GM13977 (cell line): ENCODE results near the gene GSK3A.

Experiments
- DNase-seq: peaks from one replicate; pipeline ENCODE4 v3.0.0; 2012; ENCODE audit warnings: low spot score
- in situ Hi-C: fragments of 300-500 bp; cut with MboI; formaldehyde crosslinking; loops from one replicate; pipeline ENCODE4 v1.12.0; 2022; ENCODE audit warnings: low sequenced_read_pairs, low pct_unique_long_range_greater_than_20kb, mixed read lengths, inconsistent platforms; ENCODE audit not compliant: unreplicated experiment
- TF ChIP-seq, protein P1 (sequence below): IDR thresholded peaks from 2 replicates; pipeline ENCODE4 v1.5.1; 2012; ENCODE audit warnings: mild to moderate bottlenecking, control low read depth; ENCODE audit not compliant: insufficient read depth; ENCODE audit errors: extremely low read depth, missing control alignments

The GSK3A gene

DNA sequence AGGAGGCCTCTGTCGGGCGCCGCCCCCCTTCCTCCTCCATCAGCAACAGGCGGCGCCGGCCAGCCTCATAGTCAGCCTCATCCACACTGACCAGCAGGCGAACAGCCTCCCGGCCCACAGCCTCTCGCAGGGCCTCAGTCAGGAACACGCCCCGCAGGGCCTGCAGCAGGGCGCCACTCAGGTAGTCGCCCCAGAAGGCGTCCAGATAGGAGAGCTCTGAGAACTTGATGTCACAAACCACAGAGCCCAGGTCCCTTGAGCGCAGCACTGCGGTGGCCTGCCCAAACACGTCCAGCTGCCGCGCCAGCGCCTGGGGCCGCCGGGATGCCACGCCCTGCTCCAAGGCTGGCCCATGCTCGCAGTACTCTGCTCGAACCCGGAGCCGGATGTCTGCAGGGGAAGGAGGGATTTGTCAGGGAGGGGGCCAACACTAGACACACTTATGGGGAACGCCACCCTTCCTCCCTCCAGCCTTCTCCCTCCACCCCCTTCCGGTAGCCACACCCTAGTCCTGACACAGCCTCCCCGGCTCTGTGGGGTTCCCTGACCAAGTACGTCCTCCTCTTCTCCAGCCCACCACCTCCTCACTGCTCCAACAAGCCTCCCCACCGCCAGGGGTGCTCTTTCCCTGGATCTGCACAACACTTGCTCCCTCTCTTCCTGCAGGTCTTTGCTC, 42.8 kb downstream of the GSK3A start:
- TF ChIP-seq, protein P1, sequence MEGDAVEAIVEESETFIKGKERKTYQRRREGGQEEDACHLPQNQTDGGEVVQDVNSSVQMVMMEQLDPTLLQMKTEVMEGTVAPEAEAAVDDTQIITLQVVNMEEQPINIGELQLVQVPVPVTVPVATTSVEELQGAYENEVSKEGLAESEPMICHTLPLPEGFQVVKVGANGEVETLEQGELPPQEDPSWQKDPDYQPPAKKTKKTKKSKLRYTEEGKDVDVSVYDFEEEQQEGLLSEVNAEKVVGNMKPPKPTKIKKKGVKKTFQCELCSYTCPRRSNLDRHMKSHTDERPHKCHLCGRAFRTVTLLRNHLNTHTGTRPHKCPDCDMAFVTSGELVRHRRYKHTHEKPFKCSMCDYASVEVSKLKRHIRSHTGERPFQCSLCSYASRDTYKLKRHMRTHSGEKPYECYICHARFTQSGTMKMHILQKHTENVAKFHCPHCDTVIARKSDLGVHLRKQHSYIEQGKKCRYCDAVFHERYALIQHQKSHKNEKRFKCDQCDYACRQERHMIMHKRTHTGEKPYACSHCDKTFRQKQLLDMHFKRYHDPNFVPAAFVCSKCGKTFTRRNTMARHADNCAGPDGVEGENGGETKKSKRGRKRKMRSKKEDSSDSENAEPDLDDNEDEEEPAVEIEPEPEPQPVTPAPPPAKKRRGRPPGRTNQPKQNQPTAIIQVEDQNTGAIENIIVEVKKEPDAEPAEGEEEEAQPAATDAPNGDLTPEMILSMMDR: peak; percentile 61
- in situ Hi-C loops: no loop called here
- DNase-seq: peak; percentile 86

DNA sequence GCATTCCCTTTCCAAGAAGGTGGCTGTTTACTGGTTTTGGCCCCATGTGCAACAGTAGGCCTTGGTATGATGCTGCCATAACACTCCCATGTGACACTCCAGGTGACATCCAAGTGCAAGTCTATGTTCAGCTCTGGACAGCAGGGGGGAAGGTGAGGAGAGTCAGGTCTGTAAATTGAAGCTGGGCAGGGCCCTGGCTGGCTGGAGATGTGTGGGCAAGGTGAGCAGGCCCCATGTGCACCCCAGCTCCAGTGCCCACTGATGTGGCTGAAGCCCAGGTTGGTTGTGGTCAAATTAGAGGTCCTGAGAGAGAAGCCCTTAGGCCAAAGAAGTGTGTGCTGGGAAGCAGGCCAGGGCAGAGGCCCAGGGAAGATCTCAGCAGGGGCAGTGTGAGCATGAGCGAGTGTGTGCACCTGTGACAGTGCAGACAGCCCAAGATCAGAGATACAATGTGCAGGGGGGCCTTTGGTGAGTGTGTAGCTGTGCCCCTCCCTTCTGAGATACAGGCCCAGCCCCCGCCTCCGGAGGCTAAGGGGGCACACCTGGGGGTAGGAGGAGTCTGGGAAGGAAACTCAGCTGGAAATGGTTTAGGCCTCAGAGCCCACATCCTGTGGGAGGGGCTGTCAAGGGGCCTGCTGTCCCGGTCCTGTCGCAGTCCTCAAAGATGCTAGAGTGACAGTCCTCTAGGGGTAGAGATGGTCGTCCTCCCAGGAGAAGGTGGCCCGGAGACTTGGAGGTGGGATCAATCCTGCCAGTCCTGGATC, 43.5 kb downstream of the GSK3A start:
- in situ Hi-C loops: no loop called here
- peak; percentile 87 for DNase-seq
- TF ChIP-seq, protein P1: no peak

DNA sequence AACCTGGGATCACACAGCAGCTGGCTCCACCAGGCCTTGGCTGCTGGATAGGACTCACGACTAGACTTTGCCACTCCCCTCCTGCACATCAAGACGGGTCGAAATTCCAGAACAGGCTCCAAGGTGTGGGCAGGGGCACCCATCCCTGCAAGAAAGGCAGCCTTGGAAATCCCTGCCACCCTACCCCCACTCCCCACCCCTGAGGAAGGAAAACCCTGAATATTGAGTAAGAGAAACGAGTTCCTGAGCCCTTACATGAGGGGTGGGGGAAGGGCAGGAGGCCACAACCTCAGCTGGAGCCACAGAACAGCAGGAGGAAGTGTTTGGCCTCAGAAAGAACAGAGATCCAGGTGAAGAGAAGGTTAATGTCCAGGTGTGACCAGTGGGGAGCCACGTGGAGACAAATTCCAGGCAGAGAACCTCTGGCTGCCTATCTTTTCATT, 45.0 kb downstream of the GSK3A start:
- in situ Hi-C loops: no loop called here
- TF ChIP-seq, protein P1: no peak
- DNase-seq: no peak

DNA sequence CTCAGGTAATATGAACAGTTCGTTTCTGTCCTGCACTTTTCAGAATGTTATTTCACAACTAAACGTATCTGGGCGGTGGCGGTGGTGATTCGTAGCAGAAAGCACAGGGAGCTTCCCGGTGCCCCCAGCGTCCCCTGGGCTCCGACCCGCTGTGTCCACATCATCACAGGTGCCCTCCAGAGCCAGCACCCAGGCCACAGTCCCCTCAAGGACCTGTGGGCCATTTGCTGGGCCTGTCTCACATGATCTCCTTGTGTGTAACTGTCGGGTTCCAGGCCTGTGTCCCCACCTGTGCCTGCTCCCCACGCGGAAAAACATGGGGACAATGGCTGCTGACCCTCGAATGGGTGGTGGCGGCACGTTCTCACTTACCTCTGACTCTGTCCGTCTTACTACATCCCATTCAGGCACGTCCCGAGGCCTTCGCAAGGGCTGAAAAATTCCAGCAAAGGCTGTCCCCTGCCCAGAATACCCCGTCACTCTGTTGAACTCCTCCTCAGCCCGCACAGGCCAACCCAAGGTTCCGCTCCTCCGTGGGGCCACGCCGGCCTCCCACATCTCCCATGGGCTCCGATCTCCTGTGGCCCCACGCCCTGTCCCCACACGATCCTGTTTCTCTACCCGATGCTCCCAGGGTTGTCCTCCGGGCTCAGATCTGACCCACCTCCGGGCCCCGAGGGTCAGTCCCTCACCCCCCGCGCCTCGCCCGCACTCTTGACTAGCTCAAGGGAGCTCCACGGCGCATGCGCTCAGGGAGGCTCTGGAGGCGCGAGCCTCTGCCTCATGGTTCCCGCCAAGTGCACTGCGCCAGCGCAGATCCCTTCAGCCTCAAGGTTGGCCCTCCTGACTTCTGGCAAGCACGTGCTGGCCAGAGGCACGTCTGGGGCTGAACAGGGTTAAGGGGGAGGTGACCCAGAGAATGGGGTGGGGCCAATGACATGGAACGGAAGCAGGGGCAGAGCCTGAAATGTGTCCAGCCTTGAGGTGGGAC, 46.1 kb downstream of the GSK3A start:
- in situ Hi-C loops: no loop called here
- no peak for DNase-seq
- TF ChIP-seq, protein P1: no peak

DNA sequence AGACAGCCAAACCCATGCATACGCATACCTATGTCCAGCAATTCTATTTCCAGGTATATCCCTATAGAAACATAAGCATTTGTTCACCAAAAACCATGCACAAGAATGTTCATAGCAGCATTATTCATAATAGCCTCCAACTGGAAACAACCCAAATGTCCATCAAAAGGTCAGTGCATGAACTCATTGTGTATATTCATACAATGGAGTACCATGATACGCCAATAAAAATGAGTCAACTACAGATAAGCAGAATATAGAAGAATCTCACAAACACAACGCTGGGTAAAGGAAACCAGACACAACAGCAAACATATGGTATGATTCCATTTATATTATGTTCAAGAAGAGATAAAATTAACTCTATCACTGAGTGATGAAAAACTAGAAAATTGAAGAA, 48.7 kb downstream of the GSK3A start:
- TF ChIP-seq, protein P1: no peak
- in situ Hi-C loops: no loop called here
- DNase-seq: no peak

DNA sequence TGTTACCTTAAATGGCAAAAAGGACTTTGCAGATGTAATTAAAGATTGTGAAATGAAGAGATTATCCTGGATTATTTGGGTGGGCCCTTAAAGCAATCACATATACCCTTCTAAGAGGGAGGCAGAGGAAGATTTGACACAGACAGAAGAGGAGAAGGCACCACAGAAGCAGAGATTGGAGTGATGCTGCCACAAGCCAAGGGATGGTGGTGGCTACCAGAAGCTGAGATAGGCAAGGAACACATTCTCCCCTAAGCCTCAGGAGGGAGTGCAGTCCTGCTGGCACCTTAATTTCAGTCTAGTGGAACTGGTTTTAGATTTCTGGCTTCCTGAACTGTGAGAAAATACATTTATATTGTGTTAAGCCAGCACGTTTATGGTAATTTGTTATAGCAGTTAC, 49.1 kb downstream of the GSK3A start:
- no peak for DNase-seq
- in situ Hi-C loops: no loop called here
- TF ChIP-seq, protein P1: no peak
